ENCODE data around the gene HNRNPA1.
A peak's percentile ranks its signal among the peaks of the same experiment; 100 is the strongest.
"Not testable (repeated sequence)": the region's sequence is repeated elsewhere in the genome, so short reads cannot be mapped to it uniquely, and the experiment has no call there.

Gene HNRNPA1

DNA sequence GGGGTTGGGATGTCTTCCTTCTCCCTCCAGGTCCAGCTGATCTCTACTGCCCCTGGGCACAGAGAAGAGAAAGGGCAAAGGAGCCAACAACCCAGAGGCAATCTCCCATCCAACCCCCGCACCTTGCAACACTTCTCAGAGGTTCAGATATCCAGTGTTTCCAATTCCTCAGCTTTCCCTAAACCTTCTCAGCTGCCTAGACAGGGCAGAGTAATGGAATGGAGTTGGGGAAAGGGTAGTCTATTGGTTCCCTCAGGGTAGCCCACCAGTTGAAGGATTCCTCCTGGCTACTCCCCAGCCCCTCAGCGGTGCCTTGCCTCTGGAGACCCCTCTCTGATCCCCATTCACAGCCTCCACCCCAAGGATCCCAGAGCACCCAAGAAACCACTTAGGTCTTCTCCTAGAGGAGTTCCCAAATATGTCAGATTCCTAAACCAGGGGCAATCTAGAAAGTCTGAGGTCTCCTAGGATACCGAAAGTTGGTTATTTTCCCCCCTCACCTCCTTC, 19.8 kb downstream of the HNRNPA1 start:
- DNase-seq: no peak

DNA sequence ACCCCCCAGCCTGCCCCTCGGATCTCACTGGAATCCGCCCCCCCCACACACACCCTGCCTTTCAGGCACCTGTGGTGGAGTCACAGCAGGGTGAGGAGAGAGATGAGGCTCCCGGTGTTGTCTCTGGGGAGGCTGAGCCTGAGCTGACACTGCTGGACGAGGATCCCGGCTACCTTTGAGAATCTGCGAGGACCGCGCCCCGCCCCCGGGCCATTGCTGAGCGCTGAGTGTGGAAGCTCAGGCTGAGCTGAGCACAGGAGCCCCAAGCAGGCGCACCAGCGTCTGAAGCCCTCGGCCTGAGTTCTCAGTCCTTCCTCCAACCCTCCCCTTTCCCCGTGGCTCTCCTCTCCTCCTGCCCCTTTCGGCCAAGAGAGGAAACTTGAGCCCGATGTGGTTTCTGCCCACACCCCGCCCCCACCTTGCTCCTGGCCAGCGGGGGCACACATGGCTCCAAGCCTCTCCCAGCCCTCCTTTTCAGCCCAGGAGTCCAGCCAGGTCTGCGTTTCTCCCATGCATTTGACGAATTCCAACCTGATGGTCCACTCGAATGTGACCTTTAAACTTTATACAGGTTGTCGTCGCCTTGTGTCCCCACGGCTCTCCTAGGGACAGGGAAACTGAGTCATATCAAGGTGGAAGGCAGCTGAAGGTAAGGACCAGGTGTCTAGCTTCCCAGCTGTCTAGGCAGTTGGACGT, 20.4 kb downstream of the HNRNPA1 start, which contains the start of gene NFE2:
Gene NFE2, minus strand, starts transcription at position 284 of the 696 bp plus-strand sequence. CDS start 5,767 bp downstream, outside the sequence.
- peak in 1 of 2 experiments; percentile 22 for DNase-seq

GRCh38 chr12:54301428-54302048, 21.0 kb downstream of the HNRNPA1 start:
- DNase-seq: no peak

DNA sequence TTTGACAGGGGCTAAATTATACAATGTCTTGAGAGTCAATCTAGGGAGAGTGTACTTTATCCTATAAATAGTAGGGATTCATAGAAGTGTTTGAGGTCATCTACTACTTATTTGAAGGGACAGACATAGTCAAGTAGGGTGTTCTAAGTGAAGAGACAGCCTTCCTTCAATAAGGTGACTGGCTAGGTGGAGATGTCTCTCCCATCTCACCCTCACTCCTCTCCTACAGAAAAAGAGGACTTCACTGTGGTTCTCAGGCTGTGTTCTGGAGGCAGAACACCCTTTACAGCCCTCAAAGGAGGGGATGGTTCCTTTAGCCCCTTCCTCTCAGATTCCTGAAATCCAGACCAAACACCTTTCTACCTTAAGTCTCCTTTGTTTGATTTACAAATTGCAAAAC, 23.1 kb downstream of the HNRNPA1 start:
- no peak for DNase-seq

- no peak for DNase-seq
Observed at GRCh38 chr12:54304187-54304810, 23.8 kb downstream of the HNRNPA1 start.

- no peak for DNase-seq
Observed at GRCh38 chr12:54306925-54307741, 26.6 kb downstream of the HNRNPA1 start.

- no peak for DNase-seq
Observed at GRCh38 chr12:54311051-54311450, 30.5 kb downstream of the HNRNPA1 start.

DNA sequence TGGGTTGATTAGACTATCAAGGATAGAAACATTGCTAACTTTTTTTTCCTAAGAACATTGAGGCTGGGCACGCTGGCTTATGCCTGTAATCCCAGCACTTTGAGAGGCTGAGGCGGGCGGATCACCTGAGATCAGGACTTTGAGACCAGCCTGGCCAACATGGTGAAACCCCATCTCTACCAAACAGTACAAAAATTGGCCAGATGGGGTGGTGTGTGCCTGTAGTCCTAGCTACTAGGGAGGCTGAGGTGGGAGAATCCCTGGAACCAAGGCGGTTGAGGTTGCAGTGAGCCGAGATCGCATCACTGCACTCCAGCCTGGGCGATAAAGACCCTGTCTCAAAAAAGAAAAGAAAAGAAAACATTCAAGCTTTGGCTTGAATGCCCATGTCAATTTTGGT, 31.8 kb downstream of the HNRNPA1 start:
- DNase-seq: not testable (repeated sequence)

- no peak for DNase-seq
Observed at GRCh38 chr12:54321363-54321762, 40.8 kb downstream of the HNRNPA1 start.

GRCh38 chr12:54324617-54325441, 44.3 kb downstream of the HNRNPA1 start, which contains the start of gene COPZ1:
TSS of gene COPZ1 (plus strand) at chr12:54325131. CDS start at chr12:54325164, 33 bp downstream.
- DNase-seq: peak; percentile 93

DNA sequence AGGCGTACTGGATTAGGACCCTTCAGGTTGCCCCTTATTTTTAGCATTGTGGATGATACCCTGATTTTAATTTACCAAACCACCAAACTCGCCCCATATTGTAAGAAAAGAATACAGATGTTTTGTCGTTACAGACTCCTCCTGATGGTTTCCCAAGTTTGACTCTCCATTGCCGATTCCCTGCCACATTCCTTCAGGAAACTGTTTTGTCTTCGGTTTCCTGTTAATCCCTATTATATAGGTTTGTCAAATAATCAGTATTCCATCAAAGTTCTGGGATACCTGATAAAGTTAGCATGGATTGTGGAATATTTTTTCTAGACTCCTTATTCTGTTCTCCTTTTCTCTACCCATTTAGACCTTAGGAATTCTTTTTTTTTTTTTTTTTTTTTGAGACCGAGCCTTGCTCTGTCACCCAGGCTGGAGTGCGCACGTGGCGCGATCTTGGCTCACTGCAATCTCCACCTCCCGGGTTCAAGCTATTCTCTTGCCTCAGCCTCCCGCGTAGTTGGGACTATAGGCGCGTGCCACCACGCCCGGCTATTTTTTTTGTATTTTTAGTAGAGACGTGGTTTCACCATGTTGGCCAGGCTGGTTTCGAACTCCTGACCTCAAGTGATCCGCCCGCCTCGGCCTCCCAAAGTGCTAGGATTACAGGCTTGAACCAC, 45.0 kb downstream of the HNRNPA1 start:
- DNase-seq: not testable (repeated sequence)

DNA sequence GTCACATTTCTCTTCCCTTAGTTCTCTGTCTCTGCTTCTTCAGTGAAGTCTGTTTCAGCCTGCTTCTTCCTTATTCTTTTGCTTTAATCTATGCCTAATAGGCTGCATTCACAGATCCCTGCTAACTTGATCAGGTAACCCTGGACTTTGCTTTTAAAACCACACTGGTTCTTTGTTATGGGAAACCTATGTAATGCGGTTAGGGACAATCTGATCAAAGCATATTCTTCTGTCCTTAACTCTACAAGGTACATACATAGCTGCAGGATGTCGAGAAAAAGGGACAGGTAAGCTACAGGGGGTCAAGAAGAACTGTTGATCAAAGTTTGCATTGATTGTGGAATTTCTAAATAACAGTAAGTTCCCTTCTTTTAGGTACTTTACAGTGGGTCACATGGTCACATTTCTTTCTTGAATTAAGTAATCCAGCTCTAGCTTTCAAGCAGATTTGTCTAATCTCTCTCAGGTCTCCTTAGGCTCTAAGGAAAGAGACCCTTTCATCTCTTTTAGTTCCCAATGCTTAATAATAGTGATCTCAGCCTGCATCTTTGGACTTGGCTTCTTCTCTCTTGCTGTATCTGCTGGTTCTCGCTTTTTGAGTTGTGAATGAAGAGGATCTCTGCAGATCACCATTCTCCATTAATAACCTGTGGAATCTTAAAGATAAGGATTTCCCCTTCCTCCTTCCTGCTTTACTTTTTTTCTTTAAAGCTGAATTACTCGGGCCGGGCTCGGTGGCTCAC, 48.2 kb downstream of the HNRNPA1 start:
- DNase-seq: no peak

- no peak for DNase-seq
Observed at GRCh38 chr12:54329759-54330158, 49.2 kb downstream of the HNRNPA1 start.

DNA sequence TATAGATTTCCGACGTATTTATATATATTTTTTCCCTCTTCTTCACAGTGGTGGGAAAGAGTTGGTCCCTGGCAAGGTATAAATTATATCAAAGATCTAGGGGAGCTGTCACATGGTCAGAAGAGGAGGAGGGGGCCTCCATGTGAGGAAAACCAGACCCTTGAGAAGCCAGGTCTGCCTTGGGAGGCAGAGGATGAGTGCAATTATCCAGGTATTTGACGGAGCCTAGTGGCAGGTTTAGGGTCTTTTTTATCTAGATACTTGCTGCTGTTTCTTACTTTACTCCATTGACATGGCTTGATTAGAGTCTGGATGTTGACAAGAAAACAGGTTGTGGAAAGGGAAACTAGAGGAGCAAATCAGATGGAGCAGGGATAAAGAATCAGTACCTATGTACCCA, 49.9 kb downstream of the HNRNPA1 start:
- no peak for DNase-seq

- DNase-seq: no peak
Observed at GRCh38 chr12:54331461-54331860, 50.9 kb downstream of the HNRNPA1 start.

DNA sequence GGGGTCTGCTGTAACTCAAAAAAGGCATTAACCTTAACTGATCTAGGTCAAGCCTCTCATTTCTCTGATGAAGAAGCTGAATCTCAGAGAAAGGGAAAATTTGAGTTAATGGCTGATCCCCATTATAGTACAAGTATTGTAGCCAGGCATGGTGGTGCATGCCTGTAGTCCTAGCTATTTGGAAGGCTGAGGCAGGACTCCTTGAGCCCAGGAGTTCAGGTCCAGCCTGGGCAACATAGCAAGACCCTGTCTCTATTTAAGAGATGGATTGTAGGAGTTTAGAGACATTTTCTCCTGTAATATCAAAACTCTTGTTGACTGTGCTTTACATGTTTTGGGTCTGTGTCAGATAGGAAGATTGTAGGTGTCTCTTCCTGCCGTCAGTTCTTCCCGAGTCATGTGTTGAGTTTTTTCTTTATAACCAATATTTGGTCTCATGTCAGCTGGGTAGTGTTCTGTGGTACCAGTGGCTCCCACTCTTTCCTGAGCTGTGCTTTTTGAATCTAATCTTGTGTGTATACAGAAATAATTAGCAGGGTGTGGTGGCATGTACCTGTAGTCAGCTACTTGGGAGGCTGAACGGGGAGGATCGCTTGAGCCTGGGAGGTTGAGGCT, 53.0 kb downstream of the HNRNPA1 start:
- no peak for DNase-seq
